NT2/D1 (cell line): ENCODE measurements around the gene NSL1.
"Not testable (repeated sequence)": the region's sequence is repeated elsewhere in the genome, so short reads cannot be mapped to it uniquely, and the experiment has no call there.

Experiments
- DNase-seq: peaks from one replicate; pipeline ENCODE4 v3.0.0-alpha.2; 2011; ENCODE audit warnings: low read depth, low spot score
- H3K27me3 ChIP-seq: 2 replicates; pipeline ENCODE4 v1.6.0; 2011; ENCODE audit warnings: mild to moderate bottlenecking; ENCODE audit not compliant: insufficient read length, insufficient read depth
- H3K36me3 ChIP-seq: 2 replicates; pipeline ENCODE4 v1.6.1; 2011; ENCODE audit warnings: mild to moderate bottlenecking, low read length, mixed read lengths; ENCODE audit not compliant: insufficient read depth, insufficient read length
- H3K4me1 ChIP-seq: 2 replicates; pipeline ENCODE4 v1.5.1; 2011; ENCODE audit not compliant: insufficient read depth, insufficient read length
- H3K4me3 ChIP-seq: 2 replicates; pipeline ENCODE4 v1.5.1; 2011; ENCODE audit warnings: low read depth; ENCODE audit not compliant: insufficient read length
- H3K9ac ChIP-seq: 2 replicates; pipeline ENCODE4 v1.6.0; 2011; ENCODE audit warnings: low read depth; ENCODE audit not compliant: insufficient read length
- H3K9me3 ChIP-seq: 2 replicates; pipeline ENCODE4 v1.5.1; 2011; ENCODE audit warnings: mild to moderate bottlenecking, low read length; ENCODE audit not compliant: insufficient read depth
- SUZ12 ChIP-seq: IDR thresholded peaks from 2 replicates; pipeline ENCODE4 v1.6.1; 2011; ENCODE audit not compliant: insufficient read length, insufficient read depth; ENCODE audit errors: extremely low read depth
- YY1 ChIP-seq: IDR thresholded peaks from 2 replicates; pipeline ENCODE4 v1.6.1; 2011; ENCODE audit not compliant: insufficient read length, insufficient read depth
- ZNF274 ChIP-seq: IDR thresholded peaks from 2 replicates; pipeline ENCODE4 v1.6.1; 2011; ENCODE audit warnings: mild to moderate bottlenecking, low read depth, low read length

The NSL1 gene

GRCh38 chr1:212782422-212783154 is 9.0 kb downstream of the NSL1 start:
- Histone ChIP-seq H3K9me3 (peaks cover 17% of the 10 kb centered on the region), H3K4me1 (no peaks in the 10 kb centered on the region), H3K4me3 (no peak overlapping the region), H3K27me3 (no peaks in the 10 kb centered on the region), H3K36me3 (peaks cover 64% of the 10 kb centered on the region), H3K9ac (no peak overlapping the region)
- DNase-seq = no peak
- TF ChIP-seq SUZ12 (no peak), ZNF274 (no peak), YY1 (no peak)

DNA sequence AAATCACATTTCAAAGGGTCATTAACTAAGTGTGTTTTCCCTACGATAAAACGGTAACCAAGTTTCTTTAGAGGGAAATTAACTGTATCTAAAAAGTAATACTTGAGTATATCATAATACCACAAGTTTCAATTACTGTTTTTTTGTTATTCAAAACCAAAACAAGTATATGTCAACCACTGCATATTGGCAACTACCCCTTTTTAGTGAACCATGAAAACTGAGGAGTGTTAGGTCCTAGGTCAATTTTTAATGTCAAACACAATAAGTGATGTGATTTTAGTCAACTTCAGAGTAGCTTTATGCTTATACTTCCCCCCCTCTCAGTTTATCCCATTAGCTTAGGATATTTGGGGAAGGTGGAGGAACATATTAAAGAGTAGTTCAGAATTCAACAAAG is 10.4 kb downstream of the NSL1 start:
- no peak overlapping the region for H3K9ac ChIP-seq
- H3K36me3 ChIP-seq = peaks cover 57% of the 10 kb centered on the region
- DNase-seq = no peak
- TF ChIP-seq YY1 (no peak), SUZ12 (no peak), ZNF274 (no peak)
- no peaks in the 10 kb centered on the region for H3K4me1 ChIP-seq
- peaks cover 17% of the 10 kb centered on the region for H3K9me3 ChIP-seq
- no peaks in the 10 kb centered on the region for H3K27me3 ChIP-seq
- no peak overlapping the region for H3K4me3 ChIP-seq

GRCh38 chr1:212780759-212781158 is 10.8 kb downstream of the NSL1 start:
- H3K9ac ChIP-seq = no peak overlapping the region
- peaks cover 17% of the 10 kb centered on the region for H3K9me3 ChIP-seq
- H3K4me1 ChIP-seq = no peaks in the 10 kb centered on the region
- peaks cover 54% of the 10 kb centered on the region for H3K36me3 ChIP-seq
- H3K4me3 ChIP-seq = no peak overlapping the region
- no peaks in the 10 kb centered on the region for H3K27me3 ChIP-seq
- no peak for DNase-seq
- TF ChIP-seq YY1 (no peak), SUZ12 (no peak), ZNF274 (no peak)

GRCh38 chr1:212779086-212779485 is 12.5 kb downstream of the NSL1 start:
- Histone ChIP-seq H3K36me3 (peaks cover 52% of the 10 kb centered on the region), H3K9me3 (peaks cover 17% of the 10 kb centered on the region)
- H3K4me3 ChIP-seq, DNase-seq, H3K27me3 ChIP-seq, H3K4me1 ChIP-seq, H3K9ac ChIP-seq: not testable (repeated sequence)

- TF ChIP-seq YY1 (no peak), ZNF274 (no peak), SUZ12 (no peak)
- Histone ChIP-seq H3K4me1 (no peaks in the 10 kb centered on the region), H3K9me3 (peaks cover 19% of the 10 kb centered on the region), H3K9ac (no peak overlapping the region), H3K36me3 (peaks cover 39% of the 10 kb centered on the region), H3K4me3 (no peak overlapping the region), H3K27me3 (no peaks in the 10 kb centered on the region)
- no peak for DNase-seq
Measured at GRCh38 chr1:212777151-212777550, 14.4 kb downstream of the NSL1 start.

DNA sequence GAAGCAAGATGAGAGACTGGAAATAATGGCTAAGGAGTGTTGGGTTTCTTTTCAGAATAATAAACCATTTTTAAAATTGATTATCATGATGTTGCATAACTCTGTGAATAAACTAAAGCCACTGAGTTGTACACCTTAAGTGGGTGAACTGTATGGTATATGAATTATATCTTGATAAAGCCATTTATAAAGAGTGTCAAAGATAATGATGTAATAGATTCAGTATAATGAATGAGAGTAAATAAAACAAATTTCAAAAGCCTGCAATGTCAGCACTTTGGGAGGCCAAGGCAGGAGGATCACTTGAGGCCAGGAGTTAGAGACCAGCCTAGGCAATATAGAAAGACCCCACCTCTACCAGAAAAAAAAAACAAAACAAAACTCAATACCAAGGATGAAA is 16.3 kb downstream of the NSL1 start:
- H3K4me3 ChIP-seq = no peak overlapping the region
- H3K36me3 ChIP-seq = peaks cover 26% of the 10 kb centered on the region
- no peak overlapping the region for H3K9ac ChIP-seq
- no peaks in the 10 kb centered on the region for H3K4me1 ChIP-seq
- no peaks in the 10 kb centered on the region for H3K27me3 ChIP-seq
- peaks cover 15% of the 10 kb centered on the region for H3K9me3 ChIP-seq
- TF ChIP-seq ZNF274 = no peak
- no peak for TF ChIP-seq YY1
- no peak for TF ChIP-seq SUZ12
- no peak for DNase-seq

- DNase-seq = no peak
- H3K36me3 ChIP-seq = peaks cover 26% of the 10 kb centered on the region
Measured at GRCh38 chr1:212774584-212774983, 17.0 kb downstream of the NSL1 start.

DNA sequence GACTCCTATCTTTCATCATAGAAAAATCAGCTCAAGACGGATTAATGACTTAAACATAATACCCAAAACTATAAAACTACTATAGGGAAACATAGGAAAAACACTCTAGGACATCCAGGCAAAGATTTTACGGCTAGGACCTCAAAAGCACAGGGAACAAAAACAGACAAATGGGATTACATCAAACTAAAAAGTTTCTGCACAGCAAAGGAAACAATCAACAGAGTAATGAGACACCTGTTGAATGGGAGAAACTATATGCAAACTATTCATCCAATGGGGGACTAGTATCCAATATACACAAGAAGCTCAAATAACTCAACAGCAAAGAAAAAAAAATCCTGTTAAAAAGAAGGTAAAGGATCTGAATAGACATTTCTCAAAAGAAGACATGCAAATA is 18.6 kb downstream of the NSL1 start:
- Histone ChIP-seq H3K9ac (no peak overlapping the region), H3K36me3 (peaks cover 23% of the 10 kb centered on the region), H3K27me3 (no peaks in the 10 kb centered on the region), H3K4me3 (no peak overlapping the region), H3K9me3 (peaks cover 36% of the 10 kb centered on the region), H3K4me1 (no peaks in the 10 kb centered on the region)
- no peak for DNase-seq
- TF ChIP-seq YY1 = no peak
- no peak for TF ChIP-seq ZNF274
- no peak for TF ChIP-seq SUZ12

More at GRCh38 chr1:212774584-212774983, 17.0 kb downstream of the NSL1 start:
- Histone ChIP-seq H3K27me3 (no peaks in the 10 kb centered on the region), H3K9ac (no peak overlapping the region), H3K9me3 (peaks cover 22% of the 10 kb centered on the region), H3K4me3 (no peak overlapping the region), H3K4me1 (no peaks in the 10 kb centered on the region)
- TF ChIP-seq SUZ12 (no peak), YY1 (no peak), ZNF274 (no peak)
